Right lobe of liver (tissue), 4 donors: ENCODE measurements around the gene MYD88.

Experiments used
- CTCF ChIP-seq, 4 donors: fragments of 200-600 bp in 3 of 4; fragments of 450-650 bp in 1 of 4; IDR thresholded peaks; one replicate each; pipeline versions ENCODE4 v1.5.1 to v1.8.0; 2016 to 2022; ENCODE audit warnings: antibody characterized with exemption in 4 of 4, mild to moderate bottlenecking in 2 of 4
- POLR2A ChIP-seq: fragments of 450-650 bp; IDR thresholded peaks from one replicate; pipeline ENCODE4 v1.6.1; 2017; ENCODE audit warnings: antibody characterized with exemption, mild to moderate bottlenecking
- donor health status: DM: no; HTN: no; CAD: no.
- donor health status: DM: no; HTN: no; CAD: no.
- donor health status: DM: no; HTN: yes; CAD: no.

GRCh38 chr3:38118421-38119247 lies 19.8 kb upstream of the MYD88 start:
- no peak for TF ChIP-seq CTCF (IDR thresholded peaks at IDR 0.05)
- no peak for TF ChIP-seq POLR2A
